Psoas muscle (tissue), 8 donors: ENCODE measurements around the gene CDHR3. TPM values are rescaled to one million over a fixed set of nuclear protein-coding genes. Genes with fewer than 3 reads are reported as not detected.

ENCODE experiments used
- ATAC-seq, 4 donors: fragments of 200-7000 bp; cut with Tn5 transposase; one replicate each; pipeline ENCODE4 v1.9.1; 2020; ENCODE audit warnings: moderate library complexity in 3 of 4, mild to moderate bottlenecking in 2 of 4
- DNase-seq, 2 donors: peaks; one replicate each; pipeline ENCODE4 v3.0.0-alpha.2; 2020
- H3K27ac ChIP-seq: fragments of 200-600 bp; one replicate; pipeline ENCODE4 v1.8.0; 2022
- H3K27me3 ChIP-seq, 3 donors: fragments of 200-600 bp in 1 of 3; one replicate each; pipeline versions ENCODE4 v1.6.1 to v1.8.0; 2013 to 2022; ENCODE audit warnings: low read length in 2 of 3, mild to moderate bottlenecking in 2 of 3, moderate library complexity in 1 of 3; ENCODE audit not compliant: insufficient read depth in 3 of 3
- H3K36me3 ChIP-seq, 2 donors: fragments of 200-600 bp in 1 of 2; one replicate each; pipeline versions ENCODE4 v1.6.1 to v1.8.0; 2013 to 2022; ENCODE audit warnings: low read depth in 1 of 2, mild to moderate bottlenecking in 1 of 2, moderate library complexity in 1 of 2; ENCODE audit not compliant: insufficient read depth in 1 of 2
- H3K4me1 ChIP-seq: fragments of 200-600 bp; one replicate; pipeline ENCODE4 v1.8.0; 2022
- H3K4me3 ChIP-seq: fragments of 200-600 bp; one replicate; pipeline ENCODE4 v1.8.0; 2022; ENCODE audit warnings: mild to moderate bottlenecking
- H3K9me3 ChIP-seq: fragments of 200-600 bp; one replicate; pipeline ENCODE4 v1.8.0; 2022
- CTCF ChIP-seq: fragments of 200-600 bp; IDR thresholded peaks from one replicate; pipeline ENCODE4 v1.8.0; 2022; ENCODE audit warnings: antibody characterized with exemption
- WGBS, 3 donors: extraction: QIAGEN DNeasy Blood & Tissue Kit; methylation state at CpG; one replicate each; pipeline versions ENCODE4 v1.1.6 to v1.1.7; 2013; 5-methylcytosine and 5-hydroxymethylcytosine counted together
- intact Hi-C, 2 donors: fragments of 100-400 bp; cut with DNase I; formaldehyde crosslinking; loops; one replicate each; pipeline versions ENCODE4 v1.11.0 to v1.14.2; 2022
- polyA plus RNA-seq, 3 donors: library from polyadenylated mRNA; stranded (reverse); fragments of 200-250 nt; gene quantifications; one replicate each; pipeline ENCODE4 v1.2.3, GENCODE V29; 2013
- total RNA-seq, 4 donors: library from RNA; stranded (reverse); fragmentation: NEBNext Ultra II Directional in 2 of 4; extraction: Animal tissue kit (Norgen Biotek cat#: 25700) in 2 of 4; gene quantifications; one replicate each; pipeline versions ENCODE4 v1.2.1 to v1.2.4, GENCODE V29; 2021 to 2023
- donor health status: healthy with polysubstance abuse.
- donor health status: DM: no; HTN: no; CAD: no; lungs with moderate emphysema.
- donor health status: Bipolar disorder and iron deficiency.
- donor health status: healthy.
- donor health status: DM: yes; HTN: yes; CAD: no.
- donor health status: DM: no; HTN: no; CAD: no.
- donor health status: DM: no; HTN: no; CAD: no.
- donor health status: DM: yes; HTN: yes; CAD: no.

CDHR3 gene
- total and polyA plus RNA-seq, 7 donors = 0.30 to 1.7 (median 0.44) TPM

- TF ChIP-seq CTCF = no peak
- Histone ChIP-seq H3K4me3 (no peak overlapping the region), H3K9me3 (no peaks in the 10 kb centered on the region), H3K36me3 (no peaks in the 10 kb centered on the region), H3K27me3 (no peaks in the 10 kb centered on the region), H3K27ac (no peak overlapping the region), H3K4me1 (no peaks in the 10 kb centered on the region)
- no peak for ATAC-seq
- no peak for DNase-seq
- 49 to 62% (median 58%) methylated on average over 3 of the region's 3 CpGs for WGBS, 3 donors
- intact Hi-C loops = no loop called here
Observed at GRCh38 chr7:105958012-105958411, 5.1 kb upstream of the CDHR3 start.

GRCh38 chr7:105962353-105962752 is 711 bp upstream of the CDHR3 start:
- DNase-seq (no peak), ATAC-seq (no peak)
- no peak overlapping the region for H3K4me3 ChIP-seq
- no peaks in the 10 kb centered on the region for H3K27me3 ChIP-seq
- H3K36me3 ChIP-seq = no peaks in the 10 kb centered on the region
- intact Hi-C loops = no loop called here
- 78 to 88% (median 88%) methylated on average over 7 of the region's 7 CpGs for WGBS, 3 donors
- no peaks in the 10 kb centered on the region for H3K9me3 ChIP-seq
- no peak overlapping the region for H3K27ac ChIP-seq
- TF ChIP-seq CTCF = no peak
- no peaks in the 10 kb centered on the region for H3K4me1 ChIP-seq

- Histone ChIP-seq H3K27ac (no peak overlapping the region), H3K4me3 (no peak overlapping the region), H3K4me1 (no peaks in the 10 kb centered on the region), H3K36me3 (no peaks in the 10 kb centered on the region), H3K9me3 (no peaks in the 10 kb centered on the region), H3K27me3 (no peaks in the 10 kb centered on the region)
- 51 to 58% (median 56%) methylated on average over 2 of the region's 2 CpGs for WGBS, 3 donors
- intact Hi-C loops = no loop called here
- TF ChIP-seq CTCF = no peak
- DNase-seq (no peak), ATAC-seq (no peak)
Observed at GRCh38 chr7:105971845-105972244, 8.8 kb downstream of the CDHR3 start.

- Histone ChIP-seq H3K27ac (no peak overlapping the region), H3K27me3 (no peaks in the 10 kb centered on the region), H3K4me1 (no peaks in the 10 kb centered on the region), H3K36me3 (no peaks in the 10 kb centered on the region), H3K9me3 (no peaks in the 10 kb centered on the region), H3K4me3 (no peak overlapping the region)
- intact Hi-C loops = no loop called here
- DNase-seq (no peak), ATAC-seq (no peak)
- no peak for TF ChIP-seq CTCF
- WGBS, 3 donors = 17 to 40% (median 34%) methylated on average over 4 of the region's 4 CpGs
Observed at GRCh38 chr7:105972276-105972675, 9.2 kb downstream of the CDHR3 start.

GRCh38 chr7:105974471-105974870 is 11.4 kb downstream of the CDHR3 start:
- intact Hi-C loops = no loop called here
- 39 to 65% (median 40%) methylated on average over 5 of the region's 5 CpGs for WGBS, 3 donors
- H3K9me3 ChIP-seq = no peaks in the 10 kb centered on the region

More at GRCh38 chr7:105974471-105974870, 11.4 kb downstream of the CDHR3 start:
- no peak for ATAC-seq
- no peak for DNase-seq
- H3K27me3 ChIP-seq = no peaks in the 10 kb centered on the region
- H3K4me1 ChIP-seq = no peaks in the 10 kb centered on the region
- H3K27ac ChIP-seq = no peak overlapping the region
- no peak for TF ChIP-seq CTCF
- H3K36me3 ChIP-seq = no peaks in the 10 kb centered on the region
- no peak overlapping the region for H3K4me3 ChIP-seq
